Measurements from ENCODE around the gene DHX57. TPM values are rescaled to one million over a fixed set of nuclear protein-coding genes. Genes with fewer than 3 reads are reported as not detected.
A peak's percentile ranks its signal among the peaks of the same experiment; 100 is the strongest.
"Not testable (repeated sequence)": the region's sequence is repeated elsewhere in the genome, so short reads cannot be mapped to it uniquely, and the experiment has no call there.

Gene DHX57
- total RNA-seq, 1 donor from 2014 or later = 8.1 TPM

GRCh38 chr2:38763728-38764127 lies 112.0 kb downstream of the DHX57 start:
- Histone ChIP-seq H3K27ac (replicated peaks) (no peak overlapping the region), H3K4me3 (no peak overlapping the region), H3K9me3 (replicated peaks) (no peaks in the 10 kb centered on the region), H3K27me3 (ENCODE audit: low read depth) (no peaks in the 10 kb centered on the region), H3K36me3 (no peaks in the 10 kb centered on the region), H3K4me1 (no peaks in the 10 kb centered on the region)
- DNase-seq = no peak
- intact Hi-C loops (cut with micrococcal nuclease) = no loop called here
- TF ChIP-seq CTCF (IDR thresholded peaks at IDR 0.05; ENCODE audit: borderline replicate concordance) = no peak

- no peak overlapping the region for H3K4me3 ChIP-seq
- H3K36me3 ChIP-seq = no peaks in the 10 kb centered on the region
- intact Hi-C loops (cut with micrococcal nuclease) = no loop called here
- H3K27ac ChIP-seq (replicated peaks) = no peak overlapping the region
- H3K9me3 ChIP-seq (replicated peaks) = no peaks in the 10 kb centered on the region
- no peaks in the 10 kb centered on the region for H3K27me3 ChIP-seq (ENCODE audit: low read depth)
- no peak for TF ChIP-seq CTCF (IDR thresholded peaks at IDR 0.05; ENCODE audit: borderline replicate concordance)
- DNase-seq = no peak
- H3K4me1 ChIP-seq = no peaks in the 10 kb centered on the region
Observed at GRCh38 chr2:38763228-38763627, 112.5 kb downstream of the DHX57 start.

GRCh38 chr2:38755891-38756290 lies 119.8 kb downstream of the DHX57 start:
- intact Hi-C loops (cut with micrococcal nuclease); H3K9me3 ChIP-seq (replicated peaks); H3K4me1 ChIP-seq; DNase-seq; H3K4me3 ChIP-seq; H3K36me3 ChIP-seq; H3K27me3 ChIP-seq (ENCODE audit: low read depth); H3K27ac ChIP-seq (replicated peaks): not testable (repeated sequence)

- Histone ChIP-seq H3K27me3 (ENCODE audit: low read depth) (no peaks in the 10 kb centered on the region), H3K27ac (replicated peaks) (no peak overlapping the region), H3K36me3 (peaks cover 3% of the 10 kb centered on the region), H3K9me3 (replicated peaks) (no peaks in the 10 kb centered on the region), H3K4me1 (peaks cover 22% of the 10 kb centered on the region), H3K4me3 (peak overlapping the region; percentile 42)
- no peak for DNase-seq
- no peak for TF ChIP-seq CTCF (IDR thresholded peaks at IDR 0.05; ENCODE audit: borderline replicate concordance)
- intact Hi-C loops (cut with micrococcal nuclease) = no loop called here
Observed at GRCh38 chr2:38754506-38754905, 121.2 kb downstream of the DHX57 start.

- no peaks in the 10 kb centered on the region for H3K9me3 ChIP-seq (replicated peaks)
- H3K27me3 ChIP-seq (ENCODE audit: low read depth) = no peaks in the 10 kb centered on the region
- peaks cover 7% of the 10 kb centered on the region for H3K36me3 ChIP-seq
- no peak for DNase-seq
- intact Hi-C loops (cut with micrococcal nuclease) = no loop called here
- H3K27ac ChIP-seq (replicated peaks) = no peak overlapping the region
- H3K4me3 ChIP-seq = peak overlapping the region; percentile 42
- no peak for TF ChIP-seq CTCF (IDR thresholded peaks at IDR 0.05; ENCODE audit: borderline replicate concordance)
- peaks cover 26% of the 10 kb centered on the region for H3K4me1 ChIP-seq
Observed at GRCh38 chr2:38754049-38754448, 121.7 kb downstream of the DHX57 start.

- intact Hi-C loops (cut with micrococcal nuclease) = no loop called here
- Histone ChIP-seq H3K27ac (replicated peaks) (peak overlapping the region; percentile 99), H3K4me1 (peaks cover 49% of the 10 kb centered on the region), H3K9me3 (replicated peaks) (no peaks in the 10 kb centered on the region), H3K27me3 (ENCODE audit: low read depth) (no peaks in the 10 kb centered on the region), H3K36me3 (peaks cover 30% of the 10 kb centered on the region), H3K4me3 (peak overlapping the region; percentile 97)
- no peak for DNase-seq
- no peak for TF ChIP-seq CTCF (IDR thresholded peaks at IDR 0.05; ENCODE audit: borderline replicate concordance)
Observed at GRCh38 chr2:38751596-38752410, 123.9 kb downstream of the DHX57 start.
